IMR-90 (cell line): Measurements from ENCODE around the gene PIN4. TPM values are rescaled to one million over a fixed set of nuclear protein-coding genes. Genes with fewer than 3 reads are reported as not detected.

ENCODE experiments used
- ATAC-seq: fragments of 200-7000 bp; cut with Tn5 transposase; 2 replicates; pipeline ENCODE4 v1.9.1; 2020; ENCODE audit warnings: low read depth, mild to moderate bottlenecking, moderate library complexity
- BruUV-seq: library from RNA; stranded (reverse); fragments of 400-500 nt; replicated peaks from 2 replicates; lab custom pipeline; 2021; lab: Mats Ljungman, UMichigan
- CTCF ChIA-PET: fragments of 300-600 bp; formaldehyde crosslinking; extraction: SDS; loops from one replicate; lab custom pipeline; 2021; ENCODE audit warnings: antibody characterized with exemption; lab: Yijun Ruan, JAX
- POLR2A ChIA-PET: fragments of 300-600 bp; sonication (Branson Sonifier 250); formaldehyde crosslinking; loops from one replicate; lab custom pipeline; 2022; ENCODE audit warnings: antibody characterized with exemption; ENCODE audit not compliant: unreplicated experiment; lab: Charles Lee
- DNase-seq: peaks from one replicate; pipeline ENCODE4 v3.0.0; 2013
- H2AFZ ChIP-seq: replicated peaks from 2 replicates; pipeline ENCODE3; 2013; ENCODE audit warnings: low read length, mild to moderate bottlenecking; ENCODE audit not compliant: poor library complexity
- H2AK5ac ChIP-seq: 2 replicates; pipeline ENCODE4 v1.6.1; 2013; ENCODE audit warnings: low read depth, low read length, inconsistent platforms
- H2AK9ac ChIP-seq: replicated peaks from 2 replicates; pipeline ENCODE3; 2013; ENCODE audit warnings: mild to moderate bottlenecking, low read depth, low read length, moderate library complexity; ENCODE audit not compliant: poor library complexity
- H2BK120ac ChIP-seq: 2 replicates; pipeline ENCODE4 v1.6.1; 2013; ENCODE audit warnings: low read depth, low read length, inconsistent platforms
- H2BK15ac ChIP-seq: 3 replicates; pipeline ENCODE4 v1.6.1; 2013; ENCODE audit warnings: low read depth, low read length, inconsistent platforms
- H2BK20ac ChIP-seq: 2 replicates; pipeline ENCODE4 v1.6.1; 2013; ENCODE audit warnings: low read depth, mild to moderate bottlenecking, inconsistent platforms, low read length, moderate library complexity
- H2BK5ac ChIP-seq: 2 replicates; pipeline ENCODE4 v1.6.1; 2013; ENCODE audit warnings: mild to moderate bottlenecking, low read depth, low read length, inconsistent platforms; ENCODE audit not compliant: poor library complexity, severe bottlenecking
- H3K14ac ChIP-seq: replicated peaks from 2 replicates; pipeline ENCODE4 v1.6.1; 2013; ENCODE audit warnings: low read depth, low read length, inconsistent platforms
- H3K18ac ChIP-seq: 2 replicates; pipeline ENCODE4 v1.6.1; 2013; ENCODE audit warnings: low read depth, low read length, control low read depth
- H3K23ac ChIP-seq: 2 replicates; pipeline ENCODE4 v1.6.1; 2013; ENCODE audit warnings: low read depth, low read length, inconsistent platforms
- H3K27ac ChIP-seq: 2 replicates; pipeline ENCODE4 v1.5.1; 2013; ENCODE audit warnings: mild to moderate bottlenecking, control low read depth, low read length; ENCODE audit not compliant: insufficient read depth
- H3K27me3 ChIP-seq: 2 replicates; pipeline ENCODE4 v1.6.1; 2013; ENCODE audit warnings: low read length; ENCODE audit not compliant: control insufficient read depth, insufficient read depth
- H3K36me3 ChIP-seq: 2 replicates; pipeline ENCODE4 v1.6.1; 2013; ENCODE audit warnings: low read length, mixed read lengths; ENCODE audit not compliant: control insufficient read depth, insufficient read depth
- H3K4ac ChIP-seq: 2 replicates; pipeline ENCODE4 v1.6.1; 2013; ENCODE audit warnings: low read depth, low read length, inconsistent platforms
- H3K4me1 ChIP-seq: 2 replicates; pipeline ENCODE4 v1.6.1; 2013; ENCODE audit warnings: low read length, mixed read lengths; ENCODE audit not compliant: control insufficient read depth, insufficient read depth
- H3K4me2 ChIP-seq: 2 replicates; pipeline ENCODE4 v1.6.1; 2013; ENCODE audit warnings: low read depth, mild to moderate bottlenecking, control low read depth, low read length, moderate library complexity
- H3K4me3 ChIP-seq: 2 replicates; pipeline ENCODE4 v1.5.1; 2013; ENCODE audit warnings: low read depth, mild to moderate bottlenecking, control low read depth, low read length, moderate library complexity; ENCODE audit not compliant: insufficient read depth
- H3K56ac ChIP-seq: 2 replicates; pipeline ENCODE4 v1.6.1; 2013; ENCODE audit warnings: low read length, inconsistent platforms; ENCODE audit not compliant: insufficient read depth; ENCODE audit errors: extremely low read depth
- H3K79me1 ChIP-seq, 2 experiments: 2 replicates each; pipeline ENCODE4 v1.6.1; 2013; ENCODE audit warnings: low read length in 2 of 2, inconsistent platforms in 1 of 2, low read depth in 1 of 2
- H3K9ac ChIP-seq: 2 replicates; pipeline ENCODE4 v1.6.1; 2013; ENCODE audit warnings: low read depth, low read length, control low read depth
- H3K9me1 ChIP-seq: 2 replicates; pipeline ENCODE4 v1.6.1; 2013; ENCODE audit warnings: low read length, inconsistent platforms; ENCODE audit not compliant: insufficient read depth
- H3K9me3 ChIP-seq: 2 replicates; pipeline ENCODE4 v1.6.1; 2013; ENCODE audit warnings: low read length; ENCODE audit not compliant: control insufficient read depth, insufficient read depth
- H4K20me1 ChIP-seq: 2 replicates; pipeline ENCODE4 v1.6.1; 2013; ENCODE audit warnings: low read length, inconsistent platforms; ENCODE audit not compliant: insufficient read depth
- H4K5ac ChIP-seq: 2 replicates; pipeline ENCODE4 v1.6.1; 2013; ENCODE audit warnings: mild to moderate bottlenecking, low read depth, low read length, control low read depth
- H4K8ac ChIP-seq, 2 experiments: 2 replicates each; pipeline ENCODE4 v1.6.1; 2013; ENCODE audit warnings: low read depth in 2 of 2, low read length in 2 of 2, control low read depth in 1 of 2, inconsistent platforms in 1 of 2
- H4K91ac ChIP-seq: 2 replicates; pipeline ENCODE4 v1.6.1; 2013; ENCODE audit warnings: low read depth, low read length, inconsistent platforms; ENCODE audit not compliant: insufficient read depth
- BHLHE40 ChIP-seq: fragments of 150-350 bp; IDR thresholded peaks from 2 replicates; pipeline ENCODE4 v1.6.1; 2016; ENCODE audit warnings: mild to moderate bottlenecking, low read depth, low read length
- CEBPB ChIP-seq: IDR thresholded peaks from 2 replicates; pipeline ENCODE4 v1.6.1; 2012; ENCODE audit warnings: low read depth, low read length, improper control_type of control experiment
- CHD1 ChIP-seq: IDR thresholded peaks from 2 replicates; pipeline ENCODE4 v1.6.1; 2012; ENCODE audit warnings: low read depth, low read length, improper control_type of control experiment
- FOS ChIP-seq: fragments of 150-350 bp; IDR thresholded peaks from 2 replicates; pipeline ENCODE4 v1.6.1; 2016; ENCODE audit warnings: low read depth, low read length
- MAFK ChIP-seq: IDR thresholded peaks from 2 replicates; pipeline ENCODE4 v1.6.1; 2012; ENCODE audit warnings: low read depth, low read length, improper control_type of control experiment
- MAZ ChIP-seq: IDR thresholded peaks from 2 replicates; pipeline ENCODE4 v1.6.1; 2012; ENCODE audit warnings: low read depth, mild to moderate bottlenecking, low read length, improper control_type of control experiment, moderate library complexity, borderline replicate concordance
- MXI1 ChIP-seq: IDR thresholded peaks from 2 replicates; pipeline ENCODE4 v1.6.1; 2012; ENCODE audit warnings: low read depth, mild to moderate bottlenecking, low read length, moderate library complexity, borderline replicate concordance
- NFE2L2 ChIP-seq: fragments of 150-350 bp; IDR thresholded peaks from 2 replicates; pipeline ENCODE4 v1.6.1; 2016; ENCODE audit warnings: low read depth, mild to moderate bottlenecking, low read length
- POLR2A ChIP-seq: IDR thresholded peaks from 2 replicates; pipeline ENCODE4 v1.6.1; 2012; ENCODE audit warnings: mild to moderate bottlenecking, low read depth, low read length
- RAD21 ChIP-seq: IDR thresholded peaks from 2 replicates; pipeline ENCODE4 v1.6.1; 2012; ENCODE audit warnings: low read length, improper control_type of control experiment
- RCOR1 ChIP-seq: IDR thresholded peaks from 2 replicates; pipeline ENCODE4 v1.6.1; 2012; ENCODE audit warnings: mild to moderate bottlenecking, low read length, improper control_type of control experiment; ENCODE audit not compliant: insufficient replicate concordance
- RFX5 ChIP-seq: IDR thresholded peaks from 2 replicates; pipeline ENCODE4 v1.8.0; 2012; ENCODE audit warnings: low read depth, mild to moderate bottlenecking, low read length, moderate library complexity
- SMC3 ChIP-seq: fragments of 150-350 bp; IDR thresholded peaks from 2 replicates; pipeline ENCODE4 v1.6.1; 2016; ENCODE audit warnings: low read depth, mild to moderate bottlenecking, antibody characterized with exemption, low read length, moderate library complexity
- WGBS, 2 experiments: methylation state at CpG; one replicate each; pipeline versions ENCODE4 v1.1.5 to v1.1.7; 2013; ENCODE audit warnings: missing lambda C conversion rate in 2 of 2; ENCODE audit not compliant: insufficient read length in 1 of 2; ENCODE audit errors: extremely low coverage in 2 of 2; 5-methylcytosine and 5-hydroxymethylcytosine counted together
- dilution Hi-C: fragments of 300-500 bp; cut with HindIII; formaldehyde crosslinking; loops from one replicate; pipeline ENCODE4 v1.14.3; 2018; ENCODE audit warnings: low sequenced_read_pairs; ENCODE audit not compliant: unreplicated experiment
- in situ Hi-C: fragments of 300-500 bp; cut with MboI; formaldehyde crosslinking; loops from 3 replicates; pipeline ENCODE4 v1.14.3; 2019; ENCODE audit warnings: low sequenced_read_pairs, inconsistent platforms, mixed read lengths
- intact Hi-C: fragments of 100-400 bp; cut with micrococcal nuclease; formaldehyde crosslinking; loops from 2 replicates; pipeline ENCODE4 v1.10.0; 2022
- polyA plus RNA-seq, 3 experiments: library from polyadenylated mRNA; depleted of rRNA; stranded (reverse); fragments of >200 nt; gene quantifications; 2 replicates each; pipeline ENCODE4 v1.2.3, GENCODE V29; 2012; ENCODE audit warnings: low replicate concordance in 1 of 3
- total RNA-seq: library from RNA; depleted of rRNA; stranded (reverse); fragments of >200 nt; gene quantifications from 2 replicates; pipeline ENCODE4 v1.2.3, GENCODE V29; 2012
- TF ChIP-seq, protein P1 (sequence below): conservative IDR thresholded peaks from 2 replicates; pipeline ENCODE4 v1.5.1; 2012; ENCODE audit warnings: mild to moderate bottlenecking, low read depth, low read length, improper control_type of control experiment
- TF ChIP-seq, protein P2 (sequence below): fragments of 150-350 bp; IDR thresholded peaks from 2 replicates; pipeline ENCODE4 v1.6.1; 2016; ENCODE audit warnings: low read depth, mild to moderate bottlenecking, low read length, moderate library complexity, borderline replicate concordance

PIN4 gene
- total and polyA plus RNA-seq, 2 of the 4 experiments (the other 2 are of a cell fraction), result 2.2 to 18.2 TPM

DNA sequence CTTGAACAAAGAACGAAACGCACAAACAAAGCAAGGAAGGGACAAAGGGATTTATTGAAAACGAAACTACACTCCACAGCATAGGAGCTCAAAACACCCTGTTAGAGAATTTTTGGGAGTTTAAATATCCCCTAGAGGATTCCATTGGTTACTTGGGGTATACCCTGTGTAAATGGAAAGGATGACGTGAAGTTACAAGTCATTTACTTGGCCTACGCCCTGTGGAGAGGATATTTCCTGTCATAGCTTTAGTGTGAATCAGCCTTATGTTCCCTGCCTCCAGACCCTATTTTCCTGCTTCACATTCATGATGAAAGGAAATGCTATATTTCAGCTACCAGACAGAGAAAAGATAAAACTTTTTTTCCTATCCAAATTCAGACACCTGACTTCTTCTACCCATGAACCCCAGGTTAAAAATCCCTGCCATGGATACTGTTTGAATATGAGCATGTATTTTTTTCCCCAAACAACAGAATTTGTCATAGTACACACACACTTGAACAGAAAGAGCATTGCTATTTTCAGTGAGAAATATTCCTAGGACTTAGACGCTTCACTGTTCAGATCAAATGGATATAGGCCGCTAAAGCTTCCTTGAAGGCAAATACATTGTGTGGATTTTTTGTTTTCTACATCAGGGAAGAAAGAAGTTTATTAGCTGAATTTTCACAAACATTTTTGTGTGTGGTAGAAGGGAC, 20.4 kb downstream of the PIN4 start:
- Histone ChIP-seq H2BK15ac (peak overlapping the region; percentile 75; the same call in 2 of the 3 replicates), H4K91ac (peak overlapping the region; percentile 68), H2AK9ac (no peak overlapping the region), H4K5ac (peak overlapping the region; percentile 11; the same call in 1 of the 2 replicates), H2BK5ac (peak overlapping the region; percentile 70), H3K9me3 (no peaks in the 10 kb centered on the region), H3K27me3 (no peaks in the 10 kb centered on the region; the same call in 1 of the 2 replicates), H4K20me1 (no peaks in the 10 kb centered on the region), H3K23ac (peak overlapping the region; percentile 48; the same call in 1 of the 2 replicates), H3K4me3 (no peak overlapping the region), H2AK5ac (peak overlapping the region; percentile 83; the same call in 1 of the 2 replicates), H3K9ac (peak overlapping the region; percentile 10; the same call in 1 of the 2 replicates), H3K14ac (peak overlapping the region; percentile 77; the same call in 1 of the 2 replicates), H2BK120ac (peak overlapping the region; percentile 71), H2AFZ (no peak overlapping the region), H3K4me2 (peak overlapping the region; percentile 71; the same call in 1 of the 2 replicates), H3K4me1 (no peaks in the 10 kb centered on the region), H3K36me3 (peaks cover 13% of the 10 kb centered on the region), H3K9me1 (no peaks in the 10 kb centered on the region), H4K8ac (peak overlapping the region; percentile 61 to 84; a peak in 3 of 4 replicates), H3K4ac (peak overlapping the region; percentile 76), H3K27ac (peak overlapping the region; percentile 62; the same call in 1 of the 2 replicates), H3K56ac (peak overlapping the region; percentile 58), H3K79me1 (peaks cover 5 to 12% of the 10 kb centered on the region in 2 experiments), H2BK20ac (peak overlapping the region; percentile 60; the same call in 1 of the 2 replicates), H3K18ac (no peak overlapping the region; the same call in 1 of the 2 replicates)
- intact Hi-C loops (no loop called here), in situ Hi-C loops (no loop called here), dilution Hi-C loops (no loop called here)
- WGBS, 2 experiments, result no CpG with 5 or more reads among the region's 7 CpGs
- ChIA-PET CTCF (interaction anchor here (0.6 kb wide), 1 partner anchor 950 kb away, joined by 4 read pairs; no protein-coding TSS in a partner anchor), POLR2A (no interaction called here)
- TF ChIP-seq FOS (no peak), CHD1 (no peak), SMC3 (no peak), RCOR1 (no peak), CEBPB (no peak), BHLHE40 (no peak), MXI1 (no peak), POLR2A (no peak), RFX5 (no peak), MAZ (no peak), MAFK (no peak), NFE2L2 (no peak), RAD21 (no peak)
- TF ChIP-seq, protein P1, sequence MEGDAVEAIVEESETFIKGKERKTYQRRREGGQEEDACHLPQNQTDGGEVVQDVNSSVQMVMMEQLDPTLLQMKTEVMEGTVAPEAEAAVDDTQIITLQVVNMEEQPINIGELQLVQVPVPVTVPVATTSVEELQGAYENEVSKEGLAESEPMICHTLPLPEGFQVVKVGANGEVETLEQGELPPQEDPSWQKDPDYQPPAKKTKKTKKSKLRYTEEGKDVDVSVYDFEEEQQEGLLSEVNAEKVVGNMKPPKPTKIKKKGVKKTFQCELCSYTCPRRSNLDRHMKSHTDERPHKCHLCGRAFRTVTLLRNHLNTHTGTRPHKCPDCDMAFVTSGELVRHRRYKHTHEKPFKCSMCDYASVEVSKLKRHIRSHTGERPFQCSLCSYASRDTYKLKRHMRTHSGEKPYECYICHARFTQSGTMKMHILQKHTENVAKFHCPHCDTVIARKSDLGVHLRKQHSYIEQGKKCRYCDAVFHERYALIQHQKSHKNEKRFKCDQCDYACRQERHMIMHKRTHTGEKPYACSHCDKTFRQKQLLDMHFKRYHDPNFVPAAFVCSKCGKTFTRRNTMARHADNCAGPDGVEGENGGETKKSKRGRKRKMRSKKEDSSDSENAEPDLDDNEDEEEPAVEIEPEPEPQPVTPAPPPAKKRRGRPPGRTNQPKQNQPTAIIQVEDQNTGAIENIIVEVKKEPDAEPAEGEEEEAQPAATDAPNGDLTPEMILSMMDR, result no peak
- TF ChIP-seq, protein P2, sequence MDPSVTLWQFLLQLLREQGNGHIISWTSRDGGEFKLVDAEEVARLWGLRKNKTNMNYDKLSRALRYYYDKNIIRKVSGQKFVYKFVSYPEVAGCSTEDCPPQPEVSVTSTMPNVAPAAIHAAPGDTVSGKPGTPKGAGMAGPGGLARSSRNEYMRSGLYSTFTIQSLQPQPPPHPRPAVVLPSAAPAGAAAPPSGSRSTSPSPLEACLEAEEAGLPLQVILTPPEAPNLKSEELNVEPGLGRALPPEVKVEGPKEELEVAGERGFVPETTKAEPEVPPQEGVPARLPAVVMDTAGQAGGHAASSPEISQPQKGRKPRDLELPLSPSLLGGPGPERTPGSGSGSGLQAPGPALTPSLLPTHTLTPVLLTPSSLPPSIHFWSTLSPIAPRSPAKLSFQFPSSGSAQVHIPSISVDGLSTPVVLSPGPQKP, result no peak
- BruUV-seq, result no TSS peak
- peak; percentile 83 for DNase-seq
- peak; percentile 97 for ATAC-seq
